NCI-H82 treated with DMSO at 0.1 percent for 48 hours (cell line): ENCODE measurements around the gene NAV2.
A peak's percentile ranks its signal among the peaks of the same experiment; 100 is the strongest.

Experiments
- DNase-seq: peaks from one replicate; lab custom pipeline; 2025; ENCODE audit not compliant: unreplicated experiment; lab: John Stamatoyannopoulos, UW

NAV2 gene

DNA sequence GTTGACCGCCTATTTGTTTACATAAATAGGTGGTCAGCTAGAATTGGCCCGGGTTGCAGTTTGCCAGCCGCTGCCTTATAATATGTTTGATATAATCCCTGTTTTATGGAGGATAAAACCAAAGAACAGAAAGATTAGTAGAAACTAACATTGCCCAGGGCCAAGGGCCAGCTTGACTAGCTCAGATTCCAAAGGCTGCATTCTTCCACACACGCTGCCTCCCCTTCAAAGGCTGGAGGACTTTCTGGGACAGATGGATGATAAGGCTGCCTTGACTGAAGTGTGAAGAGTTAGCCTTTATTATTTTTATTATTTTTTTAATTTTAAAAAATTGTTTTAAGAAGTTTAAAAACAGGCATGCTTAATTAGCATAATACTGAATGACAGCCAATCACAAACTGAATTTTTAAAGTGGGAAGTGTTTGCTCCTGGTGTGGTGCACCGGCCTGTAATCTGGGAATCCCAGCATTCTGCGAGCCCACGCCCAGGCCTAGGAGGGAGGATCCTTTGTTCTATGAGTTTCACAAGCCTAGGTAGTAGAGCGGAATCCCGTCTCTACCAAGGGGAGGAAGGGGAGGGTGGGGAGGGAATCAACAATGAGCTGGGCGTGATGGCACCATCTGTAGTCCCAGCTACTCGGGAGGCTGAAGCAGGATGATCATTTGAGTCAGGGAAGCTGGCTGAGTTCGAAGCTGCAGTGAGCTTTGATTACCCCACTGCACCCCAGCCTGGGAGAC is 114.9 kb downstream of the NAV2 start:
- no peak for DNase-seq

GRCh38 chr11:19828382-19829108 is 115.9 kb downstream of the NAV2 start:
- DNase-seq, result no peak

GRCh38 chr11:19829109-19829837 is 116.6 kb downstream of the NAV2 start:
- no peak for DNase-seq

DNA sequence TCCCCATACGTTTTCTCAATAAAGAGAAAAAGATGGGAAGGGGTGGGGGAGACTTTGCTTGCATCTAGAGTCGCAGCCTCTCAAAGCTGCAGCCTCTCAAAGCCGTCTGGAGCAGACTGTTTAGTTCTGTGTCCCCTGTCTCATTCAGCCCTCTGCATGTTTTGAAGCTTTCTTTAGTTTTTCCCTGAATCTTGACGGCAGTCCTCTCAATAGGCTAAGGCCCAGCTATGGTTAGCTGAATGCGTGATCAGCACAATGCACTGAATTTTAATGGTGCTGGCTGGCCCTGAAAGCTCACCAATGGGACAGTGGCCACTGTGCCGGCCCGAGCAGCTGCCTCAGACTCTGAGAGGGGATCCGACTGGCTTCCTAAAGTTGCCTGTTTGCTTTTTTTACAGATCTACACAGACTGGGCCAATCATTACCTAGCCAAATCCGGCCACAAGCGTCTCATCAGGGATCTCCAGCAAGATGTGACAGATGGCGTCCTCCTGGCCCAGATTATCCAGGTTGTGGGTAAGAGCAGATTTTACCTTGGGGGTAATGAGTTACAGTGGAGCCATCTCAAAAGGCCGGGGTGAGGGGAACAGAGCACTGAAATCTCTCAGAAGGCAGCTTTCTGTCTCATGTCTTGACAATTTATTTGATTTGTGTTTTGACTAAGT is 119.6 kb downstream of the NAV2 start:
- peak; percentile 83 for DNase-seq

DNA sequence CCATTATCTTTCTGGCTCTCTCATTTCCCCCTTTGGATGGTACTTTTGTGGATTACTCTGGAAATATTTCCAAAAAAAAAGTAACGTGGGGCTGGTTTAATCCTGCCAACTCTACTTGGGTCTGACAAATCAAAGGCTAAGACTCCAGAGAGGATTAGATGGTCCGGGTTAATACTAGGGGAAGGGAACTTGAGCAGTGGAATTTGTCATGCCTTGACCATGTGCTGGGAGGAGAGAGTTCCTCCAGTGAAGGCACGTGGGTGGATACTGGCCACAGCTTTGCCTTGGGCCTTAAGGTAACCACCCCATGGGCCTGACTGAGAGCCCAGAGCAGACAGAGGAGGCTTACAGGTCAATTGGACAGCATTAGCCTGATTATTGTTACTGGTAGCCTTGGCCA is 120.3 kb downstream of the NAV2 start:
- DNase-seq, result peak; percentile 12

DNA sequence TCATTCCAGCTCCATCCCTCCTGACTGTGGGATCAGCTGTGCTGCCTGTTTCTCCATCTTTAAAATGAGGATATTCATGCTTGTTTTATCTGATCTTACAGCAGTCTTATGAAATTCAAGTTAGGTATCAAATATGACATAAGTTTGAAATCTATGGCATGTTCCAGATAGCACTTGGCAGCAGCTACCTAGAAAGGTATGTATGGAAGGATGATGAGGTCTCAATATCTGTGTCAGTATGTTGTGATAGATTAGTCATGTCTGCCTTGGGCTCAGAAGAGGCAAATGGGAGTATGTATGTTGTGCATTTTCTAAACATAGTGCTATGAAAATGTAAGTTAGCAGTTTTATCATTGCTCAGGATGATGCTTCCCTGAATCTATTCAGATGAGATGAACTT is 122.1 kb downstream of the NAV2 start:
- no peak for DNase-seq

GRCh38 chr11:19836666-19837065 is 124.0 kb downstream of the NAV2 start:
- DNase-seq, result no peak

- no peak for DNase-seq
Measured at GRCh38 chr11:19838994-19839768, 126.5 kb downstream of the NAV2 start.

- no peak for DNase-seq
Measured at GRCh38 chr11:19840961-19841360, 128.3 kb downstream of the NAV2 start.

GRCh38 chr11:19842505-19842904 is 129.9 kb downstream of the NAV2 start:
- DNase-seq, result no peak

- DNase-seq, result no peak
Measured at GRCh38 chr11:19843079-19843478, 130.4 kb downstream of the NAV2 start.

GRCh38 chr11:19844012-19844411 is 131.4 kb downstream of the NAV2 start:
- DNase-seq, result no peak

DNA sequence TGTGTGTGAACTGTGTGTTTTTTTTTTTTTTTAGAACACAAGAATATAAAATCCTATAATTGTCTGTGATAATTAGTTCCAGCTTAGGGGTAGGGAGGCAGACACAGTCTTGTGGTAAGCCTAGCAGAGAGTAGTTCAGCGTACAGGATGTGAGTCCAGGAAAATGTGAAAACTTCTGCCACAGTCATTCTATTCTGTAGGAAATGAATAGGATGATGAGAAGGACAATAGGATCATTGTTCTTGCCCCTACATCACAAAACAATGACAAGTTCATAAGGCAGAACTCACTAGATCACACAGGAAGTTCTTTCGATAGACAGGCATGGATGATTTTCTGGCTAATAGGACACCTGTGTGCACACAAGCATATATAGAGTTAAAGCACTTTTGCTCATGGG is 132.2 kb downstream of the NAV2 start:
- DNase-seq, result no peak

DNA sequence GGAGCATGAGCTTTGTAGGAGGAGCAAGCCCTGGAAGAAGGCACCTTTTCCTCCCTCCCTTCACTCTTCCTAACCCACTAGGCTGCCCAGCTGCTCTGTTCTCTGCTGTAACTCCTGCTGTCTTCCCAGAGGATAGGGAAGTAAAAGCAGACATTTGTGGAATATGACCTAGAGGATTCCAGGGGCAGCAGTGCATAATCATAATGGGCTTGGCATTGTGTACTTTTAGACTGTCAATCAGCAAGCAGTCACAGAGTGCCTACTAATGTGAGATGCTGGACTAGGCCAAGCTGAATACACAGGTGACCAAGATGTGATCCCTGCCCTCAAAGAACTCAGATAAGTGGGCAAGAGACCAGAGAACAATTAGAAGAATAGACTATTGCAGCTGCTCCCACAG is 133.0 kb downstream of the NAV2 start:
- DNase-seq, result no peak

DNA sequence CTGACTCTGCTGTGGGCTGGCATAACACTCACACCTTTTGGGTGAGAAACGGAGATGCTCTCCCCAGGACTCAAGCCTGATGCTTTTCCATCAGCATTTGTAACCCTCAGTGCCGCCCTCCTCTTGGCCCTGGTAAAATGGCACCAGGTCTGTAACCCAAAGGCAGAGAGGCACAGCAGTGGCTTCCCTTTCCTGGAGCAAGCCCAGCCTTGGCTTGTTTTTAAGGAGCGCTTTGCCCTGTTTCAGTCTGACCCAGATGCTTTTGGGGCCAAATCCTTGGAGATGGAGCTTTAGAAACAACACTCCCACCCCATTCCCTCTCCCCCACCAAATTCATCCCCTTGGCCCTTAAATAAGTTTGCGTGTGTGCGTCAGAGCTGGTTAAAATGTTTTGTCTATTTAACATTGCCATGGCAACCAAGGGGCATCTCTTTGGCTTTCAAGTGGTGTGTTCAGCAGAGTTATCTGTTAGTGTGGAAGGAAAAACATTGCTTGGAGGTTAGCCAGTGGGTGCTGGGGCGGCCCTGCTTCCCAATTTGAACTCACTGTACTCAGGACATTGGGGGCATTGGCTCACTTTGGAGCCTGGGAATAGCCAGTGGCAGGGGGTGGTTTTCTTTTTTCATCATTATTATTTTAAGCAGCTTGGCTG is 134.1 kb downstream of the NAV2 start:
- no peak for DNase-seq

GRCh38 chr11:19848219-19848618 is 135.6 kb downstream of the NAV2 start:
- DNase-seq, result no peak

- DNase-seq, result no peak
Measured at GRCh38 chr11:19849107-19849789, 136.6 kb downstream of the NAV2 start.

DNA sequence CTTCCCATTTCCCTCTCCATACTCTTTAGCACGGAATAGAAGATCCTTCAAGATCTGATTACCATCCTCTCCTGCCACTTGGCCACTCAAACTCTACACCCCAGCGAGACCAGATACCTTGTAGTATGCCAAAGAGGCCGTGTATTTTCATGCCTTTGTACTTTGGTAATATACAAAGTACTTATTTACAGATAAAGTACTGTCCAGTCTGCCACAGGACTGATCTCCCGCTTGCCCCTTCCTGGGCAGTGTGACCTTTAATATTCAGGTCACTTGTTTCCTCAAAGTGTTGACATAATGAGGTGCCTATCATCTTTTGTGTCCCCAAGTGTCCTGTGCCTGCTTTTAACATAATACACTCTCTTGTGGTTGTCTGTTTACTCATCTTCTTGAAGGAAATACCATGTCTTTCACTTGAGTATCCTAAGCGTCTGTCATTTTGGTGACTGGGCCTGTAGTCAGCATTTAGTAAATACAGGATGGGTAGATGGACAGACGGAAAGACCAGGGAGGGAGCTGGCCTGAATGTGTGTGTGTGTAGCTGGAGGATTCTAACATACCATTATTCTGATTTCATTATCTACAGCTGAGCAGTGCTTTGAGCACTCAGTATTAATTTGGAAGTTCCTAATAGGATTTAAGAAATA is 137.4 kb downstream of the NAV2 start:
- no peak for DNase-seq

DNA sequence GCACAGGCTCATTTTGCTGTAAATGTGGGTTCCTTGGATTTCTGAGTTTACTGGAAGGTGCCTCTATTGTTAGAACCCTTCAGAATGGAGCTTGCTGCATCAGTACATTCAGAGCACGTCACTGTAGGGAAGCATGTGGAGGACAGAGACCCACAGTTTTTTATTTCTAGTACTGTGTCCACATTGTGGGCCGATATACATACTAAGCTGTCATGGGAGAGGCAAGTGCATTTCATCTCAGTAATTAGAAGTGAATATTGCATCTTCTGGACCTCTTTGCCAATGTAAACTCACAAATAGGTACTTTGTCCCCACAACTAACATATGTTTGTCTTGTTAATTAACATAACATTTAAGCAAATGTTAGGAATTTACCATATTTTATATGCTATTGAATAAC is 139.7 kb downstream of the NAV2 start:
- DNase-seq, result no peak
